ENCODE data around the gene PLXNC1.

The PLXNC1 gene

GRCh38 chr12:94200069-94200468, 51.7 kb downstream of the PLXNC1 start:
- CTCF ChIA-PET, result no interaction called here
- TF ChIP-seq ARNT (IDR thresholded peaks at IDR 0.05), result no peak
- no peak for TF ChIP-seq ELF4 (IDR thresholded peaks at IDR 0.05)
- TF ChIP-seq ZNF384 (IDR thresholded peaks at IDR 0.05), result no peak
- TF ChIP-seq LEF1 (IDR thresholded peaks at IDR 0.05; ENCODE audit: borderline replicate concordance), result no peak
- TF ChIP-seq PKNOX1 (IDR thresholded peaks at IDR 0.05), result no peak
- no peak for TF ChIP-seq HDGF (IDR thresholded peaks at IDR 0.05; ENCODE audit: borderline replicate concordance)
- TF ChIP-seq BHLHE40 (IDR thresholded peaks at IDR 0.05; ENCODE audit: borderline replicate concordance), result no peak
- TF ChIP-seq CTBP1 (IDR thresholded peaks at IDR 0.05; ENCODE audit: borderline replicate concordance), result no peak
- TF ChIP-seq SUZ12 (IDR thresholded peaks at IDR 0.05), result no peak
- TF ChIP-seq L3MBTL2 (conservative IDR thresholded peaks at IDR 0.05), result no peak
- TF ChIP-seq TARDBP (IDR thresholded peaks at IDR 0.05), result no peak
- TF ChIP-seq NFRKB (IDR thresholded peaks at IDR 0.05), result no peak
- no peak for TF ChIP-seq FOXK2 (IDR thresholded peaks at IDR 0.05)
- no peak for TF ChIP-seq FOXA1 (IDR thresholded peaks at IDR 0.05)
- no peak for TF ChIP-seq SP1 (IDR thresholded peaks at IDR 0.05)
- TF ChIP-seq FOXM1 (IDR thresholded peaks at IDR 0.05; ENCODE audit: borderline replicate concordance), result no peak
- POLR2A ChIA-PET, result no interaction called here
- DNase-seq (ENCODE audit: extremely low spot score), result no peak

GRCh38 chr12:94200695-94201094, 52.3 kb downstream of the PLXNC1 start:
- CTCF ChIA-PET, result no interaction called here

GRCh38 chr12:94202245-94203180, 54.1 kb downstream of the PLXNC1 start:
- CTCF ChIA-PET, result interaction anchor here (0.6 kb wide), 1 partner anchor 190 kb away, joined by 3 read pairs; no protein-coding TSS in a partner anchor

More at GRCh38 chr12:94200695-94201094, 52.3 kb downstream of the PLXNC1 start:
- TF ChIP-seq ZNF384 (IDR thresholded peaks at IDR 0.05), result no peak
- TF ChIP-seq ELF4 (IDR thresholded peaks at IDR 0.05), result no peak
- TF ChIP-seq FOXM1 (IDR thresholded peaks at IDR 0.05; ENCODE audit: borderline replicate concordance), result no peak
- no peak for TF ChIP-seq FOXK2 (IDR thresholded peaks at IDR 0.05)
- no peak for TF ChIP-seq HDGF (IDR thresholded peaks at IDR 0.05; ENCODE audit: borderline replicate concordance)
- TF ChIP-seq NFRKB (IDR thresholded peaks at IDR 0.05), result no peak
- TF ChIP-seq CTBP1 (IDR thresholded peaks at IDR 0.05; ENCODE audit: borderline replicate concordance), result no peak
- TF ChIP-seq FOXA1 (IDR thresholded peaks at IDR 0.05), result no peak
- TF ChIP-seq TARDBP (IDR thresholded peaks at IDR 0.05), result no peak
- TF ChIP-seq SP1 (IDR thresholded peaks at IDR 0.05), result no peak
- TF ChIP-seq L3MBTL2 (conservative IDR thresholded peaks at IDR 0.05), result no peak
- no peak for TF ChIP-seq PKNOX1 (IDR thresholded peaks at IDR 0.05)
- no peak for TF ChIP-seq LEF1 (IDR thresholded peaks at IDR 0.05; ENCODE audit: borderline replicate concordance)
- TF ChIP-seq ARNT (IDR thresholded peaks at IDR 0.05), result no peak
- POLR2A ChIA-PET, result no interaction called here
- no peak for DNase-seq (ENCODE audit: extremely low spot score)

GRCh38 chr12:94203181-94203546, 54.8 kb downstream of the PLXNC1 start:
- POLR2A ChIA-PET, result no interaction called here
- no peak for DNase-seq (ENCODE audit: extremely low spot score)
- CTCF ChIA-PET, result no interaction called here

More at GRCh38 chr12:94202245-94203180, 54.1 kb downstream of the PLXNC1 start:
- POLR2A ChIA-PET, result no interaction called here
- DNase-seq (ENCODE audit: extremely low spot score), result no peak
- TF ChIP-seq SUZ12 (IDR thresholded peaks at IDR 0.05), result no peak
- no peak for TF ChIP-seq NFRKB (IDR thresholded peaks at IDR 0.05)
- no peak for TF ChIP-seq HDGF (IDR thresholded peaks at IDR 0.05; ENCODE audit: borderline replicate concordance)
- TF ChIP-seq ARNT (IDR thresholded peaks at IDR 0.05), result no peak
- TF ChIP-seq BHLHE40 (IDR thresholded peaks at IDR 0.05; ENCODE audit: borderline replicate concordance), result no peak
- no peak for TF ChIP-seq SP1 (IDR thresholded peaks at IDR 0.05)
- TF ChIP-seq ELF4 (IDR thresholded peaks at IDR 0.05), result no peak
- no peak for TF ChIP-seq ZNF384 (IDR thresholded peaks at IDR 0.05)
- TF ChIP-seq FOXA1 (IDR thresholded peaks at IDR 0.05), result no peak
- no peak for TF ChIP-seq LEF1 (IDR thresholded peaks at IDR 0.05; ENCODE audit: borderline replicate concordance)
- no peak for TF ChIP-seq TARDBP (IDR thresholded peaks at IDR 0.05)
- TF ChIP-seq FOXK2 (IDR thresholded peaks at IDR 0.05), result no peak
- no peak for TF ChIP-seq FOXM1 (IDR thresholded peaks at IDR 0.05; ENCODE audit: borderline replicate concordance)
- no peak for TF ChIP-seq PKNOX1 (IDR thresholded peaks at IDR 0.05)
- TF ChIP-seq CTBP1 (IDR thresholded peaks at IDR 0.05; ENCODE audit: borderline replicate concordance), result no peak
- no peak for TF ChIP-seq L3MBTL2 (conservative IDR thresholded peaks at IDR 0.05)

More at GRCh38 chr12:94203181-94203546, 54.8 kb downstream of the PLXNC1 start:
- TF ChIP-seq SUZ12 (IDR thresholded peaks at IDR 0.05) (no peak), PKNOX1 (IDR thresholded peaks at IDR 0.05) (no peak), ZNF384 (IDR thresholded peaks at IDR 0.05) (no peak), NFRKB (IDR thresholded peaks at IDR 0.05) (no peak), BHLHE40 (IDR thresholded peaks at IDR 0.05; ENCODE audit: borderline replicate concordance) (no peak), LEF1 (IDR thresholded peaks at IDR 0.05; ENCODE audit: borderline replicate concordance) (no peak), SP1 (IDR thresholded peaks at IDR 0.05) (no peak), L3MBTL2 (conservative IDR thresholded peaks at IDR 0.05) (no peak), TARDBP (IDR thresholded peaks at IDR 0.05) (no peak), CTBP1 (IDR thresholded peaks at IDR 0.05; ENCODE audit: borderline replicate concordance) (no peak), FOXM1 (IDR thresholded peaks at IDR 0.05; ENCODE audit: borderline replicate concordance) (no peak)
